Measurements from ENCODE around the gene QDPR.
A peak's percentile ranks its signal among the peaks of the same experiment; 100 is the strongest.
"Not testable (repeated sequence)": the region's sequence is repeated elsewhere in the genome, so short reads cannot be mapped to it uniquely, and the experiment has no call there.

Gene QDPR

GRCh38 chr4:17489721-17490120, 22.2 kb downstream of the QDPR start:
- DNase-seq, result no peak

GRCh38 chr4:17489123-17489522, 22.8 kb downstream of the QDPR start:
- no peak for DNase-seq

GRCh38 chr4:17482716-17483115, 29.2 kb downstream of the QDPR start:
- DNase-seq, result no peak

- no peak for DNase-seq
These were observed 30.9 kb downstream of the QDPR start for GRCh38 chr4:17480955-17481354.

GRCh38 chr4:17480210-17480927, 31.5 kb downstream of the QDPR start:
- DNase-seq, result no peak

- DNase-seq, result no peak
These were observed 34.0 kb downstream of the QDPR start for GRCh38 chr4:17477774-17478472.

- no peak for DNase-seq
These were observed 35.0 kb downstream of the QDPR start for GRCh38 chr4:17476853-17477252.

GRCh38 chr4:17475481-17475880, 36.4 kb downstream of the QDPR start:
- DNase-seq, result no peak

- DNase-seq, result no peak
These were observed 41.8 kb downstream of the QDPR start for GRCh38 chr4:17469931-17470674.

GRCh38 chr4:17468619-17469221, 43.2 kb downstream of the QDPR start:
- DNase-seq, result peak; percentile 48

GRCh38 chr4:17463606-17464005, 48.3 kb downstream of the QDPR start:
- no peak for DNase-seq

GRCh38 chr4:17450269-17450804, 61.6 kb downstream of the QDPR start:
- no peak for DNase-seq

- DNase-seq, result no peak
These were observed 63.2 kb downstream of the QDPR start for GRCh38 chr4:17448689-17449088.

- peak; percentile 51 for DNase-seq
These were observed 64.1 kb downstream of the QDPR start for GRCh38 chr4:17447675-17448298.

GRCh38 chr4:17447056-17447455, 64.8 kb downstream of the QDPR start:
- DNase-seq, result no peak

- DNase-seq, result not testable (repeated sequence)
These were observed 69.4 kb downstream of the QDPR start for GRCh38 chr4:17442477-17442876.

GRCh38 chr4:17437396-17437795, 74.5 kb downstream of the QDPR start:
- DNase-seq, result no peak

GRCh38 chr4:17436750-17437090, 75.2 kb downstream of the QDPR start:
- no peak for DNase-seq
